Right atrium auricular region (tissue), 2 donors: ENCODE results near the gene NHLRC4. TPM values are rescaled to one million over a fixed set of nuclear protein-coding genes. Genes with fewer than 3 reads are reported as not detected.
A peak's percentile ranks its signal among the peaks of the same experiment; 100 is the strongest.

Experiments used
- DNase-seq: peaks from one replicate; pipeline ENCODE4 v3.0.0-alpha.2; 2019; ENCODE audit warnings: low spot score
- H3K27ac ChIP-seq, 2 donors: fragments of 200-600 bp; sonication (generic); 1 replicate in 1 of 2; 2 replicates in 1 of 2; pipeline ENCODE4 v1.5.1; 2016 to 2019
- H3K27me3 ChIP-seq, 2 donors: fragments of 200-600 bp; sonication (generic); one replicate each; pipeline versions ENCODE4 v1.5.1 to v1.6.0; 2017 to 2019
- H3K36me3 ChIP-seq: fragments of 200-600 bp; sonication (generic); one replicate; pipeline ENCODE4 v1.5.1; 2016
- H3K4me1 ChIP-seq, 2 donors: fragments of 200-600 bp; sonication (generic); one replicate each; pipeline versions ENCODE4 v1.5.1 to v1.6.0; 2017 to 2019
- H3K4me3 ChIP-seq, 2 donors: fragments of 200-600 bp; sonication (generic); 1 replicate in 1 of 2; 2 replicates in 1 of 2; pipeline ENCODE4 v1.5.1; 2017 to 2019; ENCODE audit warnings: mild to moderate bottlenecking in 1 of 2, moderate library complexity in 1 of 2
- H3K9me3 ChIP-seq, 2 donors: fragments of 200-600 bp; sonication (generic); one replicate each; pipeline ENCODE4 v1.5.1; 2019
- total RNA-seq, 2 donors: library from RNA; depleted of rRNA; stranded (reverse); fragments of >200 nt; gene quantifications; one replicate each; pipeline ENCODE4 v1.1.0, GENCODE V29; 2016
- TF ChIP-seq, protein P1 (sequence below), 2 donors: fragments of 200-600 bp; sonication (generic); IDR thresholded peaks; one replicate each; pipeline ENCODE4 v1.5.1; 2019; ENCODE audit warnings: antibody characterized with exemption in 2 of 2

The NHLRC4 gene
- total RNA-seq, 2 donors from 2014 or later: 0.43 to 0.74 TPM

GRCh38 chr16:540645-541340 lies 26.0 kb upstream of the NHLRC4 start:
- Histone ChIP-seq H3K27ac (no peak overlapping the region), H3K36me3 (peaks cover 10% of the 10 kb centered on the region)
- TF ChIP-seq, protein P1, sequence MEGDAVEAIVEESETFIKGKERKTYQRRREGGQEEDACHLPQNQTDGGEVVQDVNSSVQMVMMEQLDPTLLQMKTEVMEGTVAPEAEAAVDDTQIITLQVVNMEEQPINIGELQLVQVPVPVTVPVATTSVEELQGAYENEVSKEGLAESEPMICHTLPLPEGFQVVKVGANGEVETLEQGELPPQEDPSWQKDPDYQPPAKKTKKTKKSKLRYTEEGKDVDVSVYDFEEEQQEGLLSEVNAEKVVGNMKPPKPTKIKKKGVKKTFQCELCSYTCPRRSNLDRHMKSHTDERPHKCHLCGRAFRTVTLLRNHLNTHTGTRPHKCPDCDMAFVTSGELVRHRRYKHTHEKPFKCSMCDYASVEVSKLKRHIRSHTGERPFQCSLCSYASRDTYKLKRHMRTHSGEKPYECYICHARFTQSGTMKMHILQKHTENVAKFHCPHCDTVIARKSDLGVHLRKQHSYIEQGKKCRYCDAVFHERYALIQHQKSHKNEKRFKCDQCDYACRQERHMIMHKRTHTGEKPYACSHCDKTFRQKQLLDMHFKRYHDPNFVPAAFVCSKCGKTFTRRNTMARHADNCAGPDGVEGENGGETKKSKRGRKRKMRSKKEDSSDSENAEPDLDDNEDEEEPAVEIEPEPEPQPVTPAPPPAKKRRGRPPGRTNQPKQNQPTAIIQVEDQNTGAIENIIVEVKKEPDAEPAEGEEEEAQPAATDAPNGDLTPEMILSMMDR (IDR thresholded peaks at IDR 0.05): no peak

DNA sequence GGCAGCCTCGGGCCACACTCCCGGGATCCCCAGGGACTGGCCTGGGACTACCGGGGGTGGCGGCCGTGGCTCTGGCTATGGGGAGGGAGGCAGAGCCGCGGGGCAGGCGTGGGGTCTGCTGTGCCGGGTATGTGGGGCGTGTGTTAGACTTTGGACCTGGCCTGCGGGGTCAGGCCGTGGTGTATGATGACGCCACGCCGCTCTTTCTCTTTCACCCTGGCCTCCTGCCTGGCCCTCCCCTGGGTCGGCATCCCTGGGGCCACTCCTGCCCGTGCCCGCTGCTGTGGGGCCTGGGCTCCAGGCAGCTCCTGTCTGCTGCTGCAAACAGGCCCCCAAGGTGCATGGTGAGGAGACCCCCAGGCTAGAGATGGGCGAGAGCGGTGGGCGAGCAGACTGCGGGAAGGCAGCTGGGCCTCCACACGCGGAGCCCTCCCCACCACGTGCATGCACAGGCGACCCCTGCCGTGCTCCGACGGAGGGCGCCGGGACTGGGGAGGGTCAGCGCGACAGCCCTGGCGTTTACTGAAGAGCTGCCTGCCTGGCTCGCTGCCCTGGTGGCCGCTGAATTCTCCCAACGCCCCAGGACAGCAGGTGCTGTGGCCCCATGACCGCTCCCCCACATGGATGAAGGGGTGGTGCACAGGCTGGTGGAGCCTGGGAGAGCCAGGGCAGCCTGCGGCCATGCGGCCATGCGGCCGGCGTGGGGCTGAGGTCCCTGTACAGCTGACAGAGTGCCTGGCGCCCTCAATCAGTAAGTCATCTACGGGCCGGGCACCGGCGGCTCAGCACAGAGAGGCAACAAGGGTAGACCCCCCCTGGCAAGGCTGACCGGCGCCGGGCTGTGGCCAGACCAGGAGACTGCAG lies 23.3 kb upstream of the NHLRC4 start:
- Histone ChIP-seq H3K4me3 (no peak overlapping the region), H3K9me3 (no peaks in the 10 kb centered on the region), H3K4me1 (no peaks in the 10 kb centered on the region), H3K36me3 (peaks cover 10% of the 10 kb centered on the region), H3K27me3 (no peaks in the 10 kb centered on the region), H3K27ac (no peak overlapping the region)
- TF ChIP-seq, protein P1 (IDR thresholded peaks at IDR 0.05): no peak
- no peak for DNase-seq

More at GRCh38 chr16:540645-541340, 26.0 kb upstream of the NHLRC4 start:
- H3K9me3 ChIP-seq: no peaks in the 10 kb centered on the region
- H3K4me1 ChIP-seq: peaks cover 0 to under 1% of the 10 kb centered on the region in 2 donors
- no peaks in the 10 kb centered on the region for H3K27me3 ChIP-seq
- no peak for DNase-seq
- no peak overlapping the region for H3K4me3 ChIP-seq

DNA sequence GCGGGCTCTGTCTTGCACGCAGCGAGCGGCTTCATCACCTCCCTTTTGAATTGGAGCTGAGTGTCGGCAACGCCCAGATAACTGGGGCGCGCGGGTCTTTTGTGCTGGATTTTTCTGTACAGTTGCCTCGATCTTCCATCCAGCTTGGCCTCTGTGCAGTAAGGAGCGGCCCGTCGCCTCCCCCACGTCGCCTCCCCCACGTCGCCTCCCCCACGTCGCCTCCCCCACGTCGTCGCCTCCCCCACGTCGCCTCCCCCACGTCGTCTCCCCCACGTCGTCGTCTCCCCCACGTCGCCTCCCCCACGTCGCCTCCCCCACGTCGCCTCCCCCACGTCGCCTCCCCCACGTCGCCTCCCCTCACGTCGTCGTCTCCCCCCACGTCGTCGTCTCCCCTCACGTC lies 22.3 kb upstream of the NHLRC4 start:
- Histone ChIP-seq H3K27ac (no peak overlapping the region), H3K9me3 (no peaks in the 10 kb centered on the region), H3K27me3 (no peaks in the 10 kb centered on the region), H3K4me1 (no peaks in the 10 kb centered on the region), H3K36me3 (peaks cover 19% of the 10 kb centered on the region), H3K4me3 (no peak overlapping the region)
- no peak for DNase-seq
- TF ChIP-seq, protein P1 (IDR thresholded peaks at IDR 0.05): no peak

- TF ChIP-seq, protein P1 (IDR thresholded peaks at IDR 0.05): peak in 1 of 2 donors; percentile 46
- Histone ChIP-seq H3K4me3 (no peak overlapping the region), H3K27me3 (no peaks in the 10 kb centered on the region), H3K36me3 (peaks cover 25% of the 10 kb centered on the region), H3K27ac (no peak overlapping the region), H3K9me3 (no peaks in the 10 kb centered on the region), H3K4me1 (no peaks in the 10 kb centered on the region)
- no peak for DNase-seq
Measured at GRCh38 chr16:546909-547770, 19.7 kb upstream of the NHLRC4 start.

DNA sequence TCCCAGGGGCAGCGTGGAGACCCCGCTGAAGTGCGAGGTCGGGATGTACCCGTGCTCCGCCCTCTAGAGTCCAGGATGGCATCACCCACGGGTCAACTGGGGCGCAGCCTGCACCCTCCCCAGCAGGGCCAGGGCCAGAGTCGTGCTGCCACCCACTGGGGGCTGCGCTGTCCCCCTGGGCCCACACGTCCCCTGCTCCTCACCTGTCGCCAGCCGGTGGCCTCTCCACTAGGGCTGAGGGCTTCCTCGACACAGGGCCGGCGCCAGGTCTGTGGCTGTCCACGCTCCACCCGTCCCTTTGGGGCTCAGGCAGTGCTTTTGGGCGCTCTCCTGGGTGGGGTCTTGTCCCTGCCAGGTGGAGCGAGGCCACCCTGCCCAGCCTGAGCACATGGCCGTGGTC lies 18.2 kb upstream of the NHLRC4 start:
- no peaks in the 10 kb centered on the region for H3K4me1 ChIP-seq
- no peaks in the 10 kb centered on the region for H3K9me3 ChIP-seq
- no peaks in the 10 kb centered on the region for H3K27me3 ChIP-seq
- no peak overlapping the region for H3K27ac ChIP-seq
- TF ChIP-seq, protein P1 (IDR thresholded peaks at IDR 0.05): no peak
- DNase-seq: no peak
- H3K4me3 ChIP-seq: no peak overlapping the region
- peaks cover 36% of the 10 kb centered on the region for H3K36me3 ChIP-seq
